Breast epithelium (tissue), 3 donors: ENCODE results near the gene ZNF763.

Experiments used
- POLR2A ChIP-seq: fragments of 450-650 bp; IDR thresholded peaks from one replicate; pipeline ENCODE4 v1.6.1; 2016; ENCODE audit warnings: antibody characterized with exemption, mild to moderate bottlenecking, moderate library complexity
- POLR2AphosphoS5 ChIP-seq, 3 donors: sonication (generic); formaldehyde crosslinking; IDR thresholded peaks; one replicate each; pipeline ENCODE4 v1.6.1; 2017; ENCODE audit warnings: antibody characterized with exemption in 3 of 3
- TF ChIP-seq, protein P1 (sequence below), 3 donors: fragments of 450-650 bp; IDR thresholded peaks; one replicate each; pipeline ENCODE4 v1.5.1; 2016 to 2017; ENCODE audit warnings: antibody characterized with exemption in 3 of 3, mild to moderate bottlenecking in 3 of 3, moderate library complexity in 3 of 3

DNA sequence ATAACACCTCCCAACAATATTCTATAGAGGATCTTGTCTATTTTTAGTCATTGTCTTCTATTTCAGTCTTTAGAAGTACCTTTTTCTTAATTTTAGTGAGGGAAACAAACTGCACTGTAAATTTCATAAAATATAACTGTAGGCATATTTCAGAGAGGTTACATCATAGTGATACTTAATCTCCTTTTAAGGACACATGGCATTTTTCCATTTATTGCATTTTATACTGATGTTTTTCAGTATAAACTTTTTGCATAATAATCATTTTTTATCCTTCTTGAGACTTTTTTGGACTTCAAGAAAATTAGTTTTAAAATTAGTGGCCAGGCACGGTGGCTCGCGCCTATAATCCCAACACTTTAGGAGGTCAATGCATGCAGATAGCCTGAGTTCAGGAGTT lies 33.3 kb upstream of the ZNF763 start:
- TF ChIP-seq, protein P1, sequence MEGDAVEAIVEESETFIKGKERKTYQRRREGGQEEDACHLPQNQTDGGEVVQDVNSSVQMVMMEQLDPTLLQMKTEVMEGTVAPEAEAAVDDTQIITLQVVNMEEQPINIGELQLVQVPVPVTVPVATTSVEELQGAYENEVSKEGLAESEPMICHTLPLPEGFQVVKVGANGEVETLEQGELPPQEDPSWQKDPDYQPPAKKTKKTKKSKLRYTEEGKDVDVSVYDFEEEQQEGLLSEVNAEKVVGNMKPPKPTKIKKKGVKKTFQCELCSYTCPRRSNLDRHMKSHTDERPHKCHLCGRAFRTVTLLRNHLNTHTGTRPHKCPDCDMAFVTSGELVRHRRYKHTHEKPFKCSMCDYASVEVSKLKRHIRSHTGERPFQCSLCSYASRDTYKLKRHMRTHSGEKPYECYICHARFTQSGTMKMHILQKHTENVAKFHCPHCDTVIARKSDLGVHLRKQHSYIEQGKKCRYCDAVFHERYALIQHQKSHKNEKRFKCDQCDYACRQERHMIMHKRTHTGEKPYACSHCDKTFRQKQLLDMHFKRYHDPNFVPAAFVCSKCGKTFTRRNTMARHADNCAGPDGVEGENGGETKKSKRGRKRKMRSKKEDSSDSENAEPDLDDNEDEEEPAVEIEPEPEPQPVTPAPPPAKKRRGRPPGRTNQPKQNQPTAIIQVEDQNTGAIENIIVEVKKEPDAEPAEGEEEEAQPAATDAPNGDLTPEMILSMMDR (IDR thresholded peaks at IDR 0.05): no peak
- no peak for TF ChIP-seq POLR2A
- no peak for TF ChIP-seq POLR2AphosphoS5 (IDR thresholded peaks at IDR 0.05)
